ENCODE results near the gene NUDT4.
A peak's percentile ranks its signal among the peaks of the same experiment; 100 is the strongest.

DNA sequence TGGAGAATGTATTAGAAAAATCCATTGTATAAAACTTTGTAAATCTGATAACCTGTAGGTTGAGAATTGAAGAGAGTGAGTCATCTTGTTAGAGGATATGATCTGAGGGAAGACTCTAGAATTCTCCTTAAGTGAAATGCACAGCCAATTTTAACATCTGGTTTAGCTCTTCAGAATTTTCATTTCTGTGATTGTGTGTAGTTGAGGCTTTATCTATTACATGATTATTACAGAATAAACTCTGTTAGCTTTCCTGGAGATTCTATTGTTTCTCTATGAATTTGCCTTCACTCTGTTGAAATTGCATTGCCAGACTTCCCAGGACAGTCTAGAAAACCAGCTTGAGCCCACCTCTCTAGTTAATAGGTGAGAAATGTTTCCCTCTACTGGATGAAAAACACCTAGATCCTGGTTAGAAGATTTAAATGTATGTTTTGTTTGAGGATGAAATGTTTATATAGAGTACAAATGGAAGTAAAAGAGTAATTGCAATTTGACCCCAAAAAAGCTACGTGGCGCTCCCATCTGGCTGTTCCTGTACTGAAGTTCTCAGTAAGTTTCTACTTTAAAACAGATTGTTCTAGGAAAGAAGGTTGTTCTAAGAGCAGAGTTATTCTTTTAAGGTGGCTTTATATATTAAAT is 2.9 kb downstream of the NUDT4 start:
- TF ChIP-seq CTCF (IDR thresholded peaks at IDR 0.05) (no peak), POLR2AphosphoS5 (IDR thresholded peaks at IDR 0.05; ENCODE audit: insufficient read depth in 1 of 2, low read depth in 1 of 2) (peak in 1 of 2 donors; percentile 35), POLR2A (IDR thresholded peaks at IDR 0.05) (no peak)

Measured in vagina (tissue), 2 donors.